Left lung (tissue), 10 donors: Measurements from ENCODE around the gene ZNF74. TPM values are rescaled to one million over a fixed set of nuclear protein-coding genes. Genes with fewer than 3 reads are reported as not detected.

Experiments
- ATAC-seq: fragments of 200-7000 bp; cut with Tn5 transposase; one replicate; pipeline ENCODE4 v1.9.1; 2020; ENCODE audit warnings: moderate library complexity
- DNase-seq, 4 donors: peaks; one replicate each; pipeline ENCODE4 v3.0.0-alpha.2; 2013 to 2020
- H3K27ac ChIP-seq, 2 donors: fragments of 200-600 bp; sonication (generic) in 1 of 2; one replicate each; pipeline versions ENCODE4 v1.5.0 to v1.8.0; 2020 to 2021
- H3K27me3 ChIP-seq, 2 donors: fragments of 200-600 bp; sonication (generic) in 1 of 2; one replicate each; pipeline versions ENCODE4 v1.5.0 to v1.8.0; 2020 to 2021
- H3K36me3 ChIP-seq, 2 donors: fragments of 200-600 bp; sonication (generic) in 1 of 2; one replicate each; pipeline versions ENCODE4 v1.5.0 to v1.8.0; 2020 to 2021
- H3K4me1 ChIP-seq, 2 donors: fragments of 200-600 bp; one replicate each; pipeline ENCODE4 v1.8.0; 2021
- H3K4me3 ChIP-seq, 2 donors: fragments of 200-600 bp; sonication (generic) in 1 of 2; one replicate each; pipeline versions ENCODE4 v1.5.0 to v1.8.0; 2020 to 2021; ENCODE audit warnings: mild to moderate bottlenecking in 1 of 2
- H3K9me3 ChIP-seq, 2 donors: fragments of 200-600 bp; sonication (generic) in 1 of 2; one replicate each; pipeline versions ENCODE4 v1.5.0 to v1.8.0; 2020 to 2021
- intact Hi-C, 2 donors: fragments of 100-400 bp; cut with DNase I; formaldehyde crosslinking; loops; one replicate each; pipeline versions ENCODE4 v1.11.2 to v1.14.2; 2022
- polyA plus RNA-seq, 6 donors: library from polyadenylated mRNA; unstranded; fragments of 120-200 nt; gene quantifications; one replicate each; pipeline ENCODE4 v1.2.1, GENCODE V29; 2013; ENCODE audit not compliant: insufficient read length in 6 of 6
- total RNA-seq, 2 donors: library from RNA; stranded (reverse); fragmentation: NEBNext Ultra II Directional; extraction: Animal tissue kit (Norgen Biotek cat#: 25700); gene quantifications; one replicate each; pipeline ENCODE4 v1.2.1, GENCODE V29; 2021
- TF ChIP-seq, protein P1 (sequence below), 2 donors: fragments of 200-600 bp; sonication (generic) in 1 of 2; IDR thresholded peaks; one replicate each; pipeline versions ENCODE4 v1.5.0 to v1.8.0; 2021; ENCODE audit warnings: antibody characterized with exemption in 2 of 2
- donor health status: DM: no; HTN: yes; CAD: no.
- donor health status: DM: no; HTN: no; CAD: no.

ZNF74 gene
- total and polyA plus RNA-seq, 8 donors = 11.0 to 22.6 (median 19.9) TPM

GRCh38 chr22:20422271-20423007 lies 28.5 kb downstream of the ZNF74 start:
- peak; percentile 4 for ATAC-seq
- Histone ChIP-seq H3K9me3 (no peaks in the 10 kb centered on the region), H3K4me3 (no peak overlapping the region), H3K27me3 (peaks cover 6 to 42% of the 10 kb centered on the region in 2 donors), H3K36me3 (peaks cover 0 to 6% of the 10 kb centered on the region in 2 donors), H3K27ac (peak overlapping the region in 1 of 2 donors; percentile 33), H3K4me1 (peaks cover 3 to 20% of the 10 kb centered on the region in 2 donors)
- DNase-seq = peak in 3 of 4 donors; percentile 40 to 69 (median 56)
- TF ChIP-seq, protein P1, sequence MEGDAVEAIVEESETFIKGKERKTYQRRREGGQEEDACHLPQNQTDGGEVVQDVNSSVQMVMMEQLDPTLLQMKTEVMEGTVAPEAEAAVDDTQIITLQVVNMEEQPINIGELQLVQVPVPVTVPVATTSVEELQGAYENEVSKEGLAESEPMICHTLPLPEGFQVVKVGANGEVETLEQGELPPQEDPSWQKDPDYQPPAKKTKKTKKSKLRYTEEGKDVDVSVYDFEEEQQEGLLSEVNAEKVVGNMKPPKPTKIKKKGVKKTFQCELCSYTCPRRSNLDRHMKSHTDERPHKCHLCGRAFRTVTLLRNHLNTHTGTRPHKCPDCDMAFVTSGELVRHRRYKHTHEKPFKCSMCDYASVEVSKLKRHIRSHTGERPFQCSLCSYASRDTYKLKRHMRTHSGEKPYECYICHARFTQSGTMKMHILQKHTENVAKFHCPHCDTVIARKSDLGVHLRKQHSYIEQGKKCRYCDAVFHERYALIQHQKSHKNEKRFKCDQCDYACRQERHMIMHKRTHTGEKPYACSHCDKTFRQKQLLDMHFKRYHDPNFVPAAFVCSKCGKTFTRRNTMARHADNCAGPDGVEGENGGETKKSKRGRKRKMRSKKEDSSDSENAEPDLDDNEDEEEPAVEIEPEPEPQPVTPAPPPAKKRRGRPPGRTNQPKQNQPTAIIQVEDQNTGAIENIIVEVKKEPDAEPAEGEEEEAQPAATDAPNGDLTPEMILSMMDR (IDR thresholded peaks at IDR 0.05) = no peak
- intact Hi-C loops = loop anchor here in 1 of 2 donors (10.0 kb wide), 1 partner anchor 72 kb away; the partner anchor contains the start of gene KLHL22

GRCh38 chr22:20423008-20423905 lies 29.3 kb downstream of the ZNF74 start:
- DNase-seq (peak in 2 of 4 donors; percentile 34 to 61), ATAC-seq (no peak)
- TF ChIP-seq, protein P1 (IDR thresholded peaks at IDR 0.05) = no peak
- Histone ChIP-seq H3K36me3 (peaks cover 0 to 6% of the 10 kb centered on the region in 2 donors), H3K4me1 (peaks cover 3 to 16% of the 10 kb centered on the region in 2 donors), H3K4me3 (no peak overlapping the region), H3K27ac (peak overlapping the region in 1 of 2 donors; percentile 33), H3K27me3 (peaks cover 6 to 50% of the 10 kb centered on the region in 2 donors), H3K9me3 (no peaks in the 10 kb centered on the region)
- intact Hi-C loops = loop anchor here in 1 of 2 donors (10.0 kb wide), 1 partner anchor 72 kb away; the partner anchor contains the start of gene KLHL22

DNA sequence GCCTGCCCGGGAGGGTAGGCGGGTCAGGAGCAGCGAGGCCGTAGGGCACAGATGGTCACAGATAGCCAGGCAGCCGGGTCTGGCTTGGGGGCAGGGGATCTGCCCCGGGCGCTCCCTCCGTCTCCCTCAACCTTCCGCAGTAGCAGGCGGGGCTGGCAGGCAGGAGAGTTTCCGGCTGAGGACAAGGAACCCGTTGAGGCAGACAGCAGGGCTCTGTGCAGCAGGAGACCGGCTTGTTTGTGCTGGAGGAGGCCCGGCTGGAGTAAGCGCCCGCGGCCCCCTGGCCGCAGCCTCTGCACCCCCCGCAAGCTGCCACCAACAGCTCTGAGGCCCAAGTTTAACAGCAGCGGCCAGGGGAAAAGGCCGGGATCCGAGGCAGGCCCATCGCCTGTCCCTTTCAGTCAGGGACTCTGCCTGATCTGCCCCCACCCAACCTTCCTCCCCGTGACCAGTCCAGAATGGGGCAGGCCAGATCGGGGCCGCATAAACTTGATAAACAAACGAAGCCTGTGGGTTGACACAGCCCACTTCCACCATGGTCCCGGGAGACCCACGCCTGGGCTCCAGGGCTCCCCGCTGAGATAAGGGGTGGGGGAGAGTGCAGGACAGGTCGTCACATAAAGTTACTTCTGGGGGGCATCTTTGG lies 30.1 kb downstream of the ZNF74 start:
- Histone ChIP-seq H3K27me3 (peaks cover 6 to 57% of the 10 kb centered on the region in 2 donors), H3K4me3 (no peak overlapping the region), H3K27ac (no peak overlapping the region), H3K36me3 (peaks cover 0 to 10% of the 10 kb centered on the region in 2 donors), H3K4me1 (peaks cover 3 to 20% of the 10 kb centered on the region in 2 donors), H3K9me3 (no peaks in the 10 kb centered on the region)
- DNase-seq = peak in 2 of 4 donors; percentile 26 to 67
- TF ChIP-seq, protein P1 (IDR thresholded peaks at IDR 0.05) = no peak
- intact Hi-C loops = loop anchor here in 1 of 2 donors (10.0 kb wide), 1 partner anchor 71 kb away; the partner anchor contains the start of gene KLHL22
- ATAC-seq = no peak

DNA sequence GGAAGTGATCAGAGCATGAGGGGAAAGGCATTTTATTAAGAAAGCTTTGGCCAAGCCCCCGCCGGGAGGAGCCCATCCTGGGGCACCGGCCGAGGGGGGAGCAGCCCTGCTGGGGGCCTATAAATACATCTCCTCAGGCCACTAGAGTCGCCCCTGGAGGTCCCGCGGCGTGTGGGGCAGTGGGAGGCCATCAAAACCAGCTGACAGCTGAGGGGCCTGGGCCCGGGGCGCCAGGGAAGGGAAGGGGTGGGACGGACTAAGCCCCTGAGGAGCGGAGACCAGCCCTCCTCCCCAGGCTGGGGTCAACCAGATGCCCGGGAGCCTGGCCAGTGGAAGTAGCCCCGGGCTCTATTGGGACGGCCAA lies 30.6 kb downstream of the ZNF74 start:
- Histone ChIP-seq H3K27ac (no peak overlapping the region), H3K27me3 (peaks cover 6 to 63% of the 10 kb centered on the region in 2 donors), H3K9me3 (no peaks in the 10 kb centered on the region), H3K36me3 (peaks cover 0 to 10% of the 10 kb centered on the region in 2 donors), H3K4me3 (no peak overlapping the region), H3K4me1 (peaks cover 3 to 25% of the 10 kb centered on the region in 2 donors)
- ATAC-seq (no peak), DNase-seq (peak in 1 of 4 donors; percentile 77)
- intact Hi-C loops = loop anchor here in 1 of 2 donors (10.0 kb wide), 1 partner anchor 70 kb away; the partner anchor contains the start of gene KLHL22
- TF ChIP-seq, protein P1 (IDR thresholded peaks at IDR 0.05) = no peak
